GM19035 (cell line): Measurements from ENCODE around the gene SLC1A3.

Source experiments
- ATAC-seq: cut with Tn5 transposase; IDR thresholded peaks from one replicate; pipeline ENCODE4 v1.9.1; 2021; ENCODE audit not compliant: unreplicated experiment

The SLC1A3 gene

DNA sequence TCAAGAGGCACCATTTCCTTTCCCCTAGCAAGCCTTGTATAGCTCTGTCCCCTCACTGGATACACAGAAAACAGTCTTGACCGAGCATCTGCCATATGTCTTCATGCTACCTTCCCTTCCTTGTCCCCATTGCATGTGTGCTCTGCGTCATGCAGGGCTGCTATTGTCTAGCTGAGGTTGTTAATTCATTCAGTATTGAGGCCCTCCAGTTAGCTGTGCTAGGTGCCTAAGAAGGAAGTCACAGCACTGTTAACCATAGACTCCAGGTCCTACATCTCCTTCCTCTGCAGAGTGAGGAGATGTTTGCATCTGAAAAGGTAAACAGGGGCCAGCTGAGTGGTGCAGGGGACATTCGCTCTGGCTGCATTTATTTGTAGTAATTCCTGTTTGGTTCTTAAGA is 48.2 kb downstream of the SLC1A3 start:
- no peak for ATAC-seq

DNA sequence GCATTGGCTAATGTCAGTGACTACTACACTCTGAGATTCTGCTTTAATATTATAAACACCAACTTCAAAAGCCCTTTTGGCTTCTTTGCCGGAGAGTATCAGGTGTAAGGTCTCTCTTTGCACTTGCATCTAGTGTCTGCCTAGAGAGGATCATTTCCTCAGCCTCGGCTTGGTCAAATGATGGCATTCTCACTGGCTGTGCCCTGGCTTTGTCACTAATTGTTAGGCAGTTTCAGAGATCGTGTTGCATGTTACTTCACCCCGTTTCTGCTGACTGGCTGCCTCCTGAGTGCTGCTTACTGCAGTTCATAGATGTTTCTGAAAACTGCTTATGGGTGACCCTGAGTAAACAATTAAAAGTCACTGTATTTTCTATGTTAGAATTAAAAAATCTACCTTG is 48.8 kb downstream of the SLC1A3 start:
- no peak for ATAC-seq

DNA sequence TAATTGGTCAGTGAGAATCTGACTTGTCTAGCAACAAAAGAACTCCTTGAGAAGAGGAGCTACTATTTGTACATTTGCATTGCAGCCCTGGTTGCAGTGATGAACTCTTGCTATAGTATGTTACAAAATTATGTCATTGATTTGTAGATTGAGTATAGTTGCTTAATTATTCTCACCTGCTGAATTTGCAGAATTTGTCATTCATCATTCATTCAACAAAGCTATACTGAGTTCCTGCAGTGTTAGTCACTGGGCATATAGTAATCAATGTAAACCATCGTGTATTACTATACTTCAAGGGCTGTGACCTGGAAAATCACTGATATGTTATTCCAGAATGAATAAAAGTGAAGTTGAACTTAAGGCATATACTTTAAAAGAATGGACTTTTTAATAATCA is 50.1 kb downstream of the SLC1A3 start:
- no peak for ATAC-seq

DNA sequence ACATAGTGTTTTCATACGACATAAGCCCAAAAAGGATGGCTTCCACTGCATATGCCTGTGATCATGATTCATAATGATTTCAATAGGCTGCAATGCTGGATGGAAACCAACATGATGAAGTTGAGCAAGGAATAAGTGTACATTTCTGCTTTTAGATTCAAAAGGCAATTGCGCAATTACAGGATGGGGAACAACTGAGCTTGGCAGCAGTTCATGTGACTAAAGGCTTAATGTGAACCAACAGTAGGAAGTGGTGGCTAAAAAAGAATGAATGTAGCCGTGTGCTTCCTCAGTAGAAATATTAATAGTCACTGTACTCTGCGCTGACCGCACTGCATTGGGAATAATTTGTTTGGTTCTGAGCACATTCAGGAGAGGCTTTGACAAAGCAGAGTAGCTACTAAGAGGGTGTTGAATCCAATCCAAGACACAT is 51.2 kb downstream of the SLC1A3 start:
- ATAC-seq: no peak

DNA sequence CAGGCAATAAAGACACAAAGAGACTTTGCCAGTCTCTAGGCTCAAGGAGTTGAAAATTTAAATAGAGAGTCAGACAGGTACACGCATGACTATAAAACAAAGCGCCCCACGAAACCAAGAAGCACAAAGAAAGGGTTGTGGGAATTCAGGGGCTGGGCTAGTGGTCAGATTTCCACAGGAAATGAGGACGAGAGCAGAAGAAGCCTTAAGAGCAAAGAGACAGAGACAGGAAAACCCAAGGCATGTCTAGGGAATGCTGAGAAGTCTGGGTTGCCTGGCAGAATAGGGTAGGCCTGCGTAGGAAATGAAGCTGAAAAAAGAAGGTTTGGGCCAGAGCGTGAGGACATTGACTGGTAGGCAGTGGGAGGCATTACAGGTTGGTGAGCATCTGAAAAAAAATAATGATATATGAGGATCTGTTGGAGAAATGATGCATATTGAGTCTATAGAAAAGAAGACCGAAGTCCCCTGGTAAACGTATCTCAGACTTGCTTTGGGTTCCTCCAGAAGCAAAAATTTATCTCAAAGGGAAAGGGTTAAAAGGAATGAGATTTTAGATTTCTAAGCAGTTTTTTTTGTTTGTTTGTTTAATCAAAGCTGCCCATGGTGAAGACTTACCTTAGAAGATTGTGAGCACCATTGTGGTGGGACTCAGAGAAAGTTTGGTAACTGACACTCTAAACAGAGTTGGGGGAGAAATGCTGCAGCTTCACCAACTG is 51.8 kb downstream of the SLC1A3 start:
- no peak for ATAC-seq

DNA sequence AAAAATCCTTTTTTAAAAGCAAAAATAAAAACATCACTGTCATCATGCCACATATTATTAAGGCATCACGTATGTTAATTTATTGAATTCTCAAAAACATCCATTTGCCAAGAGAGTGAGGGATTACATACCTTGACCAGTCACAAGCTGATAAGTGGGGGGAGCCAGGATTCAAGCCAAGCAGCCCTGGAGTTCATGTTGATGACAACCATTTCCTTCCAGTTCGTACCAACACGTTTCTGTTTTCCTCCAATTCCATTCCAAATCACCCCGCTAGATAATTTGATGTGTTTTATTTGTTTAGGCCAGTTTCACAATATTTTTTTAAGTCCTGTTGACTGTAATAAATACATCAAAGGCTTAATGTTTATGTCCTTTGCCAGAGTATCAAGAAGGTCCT is 53.0 kb downstream of the SLC1A3 start:
- no peak for ATAC-seq

DNA sequence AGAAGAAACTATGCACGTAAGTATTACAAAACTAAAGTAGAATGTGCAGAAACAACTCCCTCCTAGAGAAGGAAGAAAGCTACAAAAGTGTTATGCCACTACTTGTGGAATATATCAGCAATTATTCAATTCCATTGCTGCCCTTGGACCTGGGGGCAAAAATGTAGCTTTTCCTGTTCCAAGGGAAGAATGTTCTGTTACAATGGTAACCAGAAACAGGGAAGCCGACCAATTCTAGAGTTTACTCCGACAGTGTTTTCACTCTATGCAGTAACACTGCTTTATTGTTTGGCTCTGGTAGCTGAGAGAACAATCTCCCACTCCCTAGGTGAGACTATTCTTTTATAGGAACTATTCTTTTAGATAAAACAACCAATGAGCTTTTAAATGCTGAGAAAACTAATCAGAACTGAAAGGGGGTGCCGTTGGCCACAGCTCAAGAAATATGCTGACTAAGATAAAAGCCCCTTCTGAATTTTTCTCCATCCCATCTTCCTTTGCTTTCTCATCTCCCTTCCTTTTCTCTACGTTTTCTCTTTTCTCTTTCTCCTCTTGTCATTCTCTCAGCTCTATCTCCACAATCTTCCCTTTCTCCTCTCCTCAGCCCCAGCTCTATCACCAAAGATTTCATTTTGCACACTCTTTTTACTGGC is 54.1 kb downstream of the SLC1A3 start:
- ATAC-seq: no peak

DNA sequence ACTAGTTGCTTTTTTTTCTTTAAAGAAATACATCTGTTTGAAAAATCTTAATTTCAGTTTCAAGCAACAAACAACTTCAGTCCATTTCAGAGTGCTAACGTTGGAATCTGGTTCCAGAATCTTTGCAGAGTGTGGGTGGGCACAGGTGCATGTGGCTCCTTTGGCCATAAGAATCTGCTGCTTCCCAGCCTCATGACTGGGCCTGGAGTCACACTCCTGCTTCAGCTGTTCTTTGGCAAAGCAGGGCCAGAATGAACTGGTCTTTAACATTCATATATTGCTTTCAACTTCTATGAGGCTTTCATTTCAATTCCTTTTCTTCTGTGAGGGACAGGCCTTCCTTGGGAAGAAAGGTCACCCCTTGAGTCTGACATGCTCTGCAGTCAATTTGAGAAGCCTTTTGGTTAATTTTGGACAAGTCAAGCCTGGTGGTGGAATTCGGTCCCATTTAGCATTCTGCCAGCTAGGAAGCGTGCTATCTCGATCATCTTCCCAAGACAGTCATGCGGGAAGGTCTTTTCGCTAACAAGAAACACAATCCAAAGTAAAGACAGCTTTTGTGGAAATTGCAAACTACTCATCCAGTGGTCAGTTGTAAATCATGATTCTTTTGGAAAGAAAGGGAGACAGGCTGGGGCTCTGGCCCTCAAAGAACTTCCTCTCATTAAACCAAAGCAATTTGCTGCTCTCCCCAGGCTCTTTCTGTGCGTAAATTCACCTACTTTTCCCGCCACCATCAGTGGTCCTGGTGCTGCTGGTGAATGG is 55.2 kb downstream of the SLC1A3 start:
- ATAC-seq: no peak

DNA sequence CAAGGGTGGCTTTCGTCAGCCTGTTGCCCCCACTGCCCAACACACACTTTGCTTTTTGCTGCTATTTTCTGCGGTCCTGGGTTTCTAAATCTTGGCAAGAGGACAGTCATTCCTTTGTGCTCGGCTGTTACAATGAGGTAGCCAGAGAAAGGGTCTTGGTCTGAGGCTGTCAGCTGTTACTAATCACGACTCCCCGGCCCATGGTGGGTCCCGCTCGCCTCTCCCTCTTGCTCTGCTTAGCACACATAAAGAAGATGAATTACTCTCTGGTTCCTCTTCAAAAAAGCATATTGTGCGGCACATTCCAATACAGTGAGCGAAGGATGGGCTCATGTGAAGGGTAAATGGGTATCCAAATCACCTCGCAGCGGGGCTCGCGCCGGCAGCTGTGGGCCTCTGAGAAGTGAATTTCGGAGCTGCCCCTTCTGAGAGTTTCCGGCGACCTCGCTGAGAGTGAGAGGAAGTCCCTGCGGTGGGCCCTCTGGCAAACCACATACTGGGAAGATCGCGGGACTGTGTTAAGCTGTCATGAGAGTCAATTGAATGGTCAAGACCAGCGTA is 56.0 kb downstream of the SLC1A3 start:
- ATAC-seq: no peak

DNA sequence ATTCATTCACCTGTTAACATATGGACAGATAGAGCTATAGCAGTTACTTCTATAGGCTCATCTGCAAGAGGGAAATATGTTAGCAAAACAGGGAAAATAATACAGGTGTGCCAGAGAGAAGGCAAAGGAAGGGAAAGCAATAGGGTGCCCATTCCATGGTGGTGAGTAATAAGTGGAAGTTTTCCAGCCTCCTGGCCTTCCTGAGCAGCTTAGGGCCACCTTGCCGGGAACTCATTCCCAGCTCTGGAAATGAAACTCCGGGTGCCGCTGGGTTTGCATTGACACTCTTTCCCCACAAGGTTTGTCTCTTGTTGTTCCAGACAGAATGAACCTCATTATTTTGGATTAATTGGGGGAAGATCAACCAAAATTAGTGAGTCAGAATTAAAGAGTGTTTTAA is 58.4 kb downstream of the SLC1A3 start:
- no peak for ATAC-seq

DNA sequence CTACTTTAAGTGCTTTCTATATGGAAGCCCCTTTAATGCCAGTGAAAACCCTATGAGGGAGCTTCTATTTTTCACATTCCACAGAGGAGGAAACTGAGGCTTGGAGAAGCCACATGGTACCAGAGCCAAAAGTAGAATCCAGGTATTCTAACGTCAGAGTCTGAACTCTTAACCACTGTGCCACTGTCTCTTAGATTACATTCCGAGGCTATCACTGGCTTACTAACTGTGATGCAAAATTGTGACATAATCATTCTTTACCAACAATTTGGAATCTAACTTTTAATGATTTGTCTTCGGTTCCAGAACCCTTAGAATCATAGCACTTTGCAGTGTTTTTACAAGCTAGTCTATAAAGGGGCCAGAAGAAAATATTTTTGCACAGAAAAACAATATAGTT is 59.2 kb downstream of the SLC1A3 start:
- ATAC-seq: no peak

DNA sequence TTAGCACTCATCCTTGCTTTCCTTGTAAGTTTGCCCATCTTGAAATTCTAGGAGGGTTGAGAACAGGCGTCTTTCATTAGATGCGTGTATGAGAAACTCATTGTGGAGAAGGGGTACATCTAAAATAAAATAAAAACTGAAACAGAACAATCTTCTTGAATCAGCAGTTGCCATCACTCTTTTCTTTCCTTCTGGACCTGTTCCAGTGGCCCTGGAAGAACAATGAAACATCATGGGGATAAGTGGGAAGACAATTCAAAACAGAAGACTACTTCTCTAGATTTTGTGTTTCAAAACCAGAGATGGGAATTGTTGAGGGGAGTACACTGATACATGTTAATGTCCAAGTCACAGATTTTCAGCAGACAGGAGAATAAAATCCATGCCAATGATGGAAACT is 59.9 kb downstream of the SLC1A3 start:
- no peak for ATAC-seq

DNA sequence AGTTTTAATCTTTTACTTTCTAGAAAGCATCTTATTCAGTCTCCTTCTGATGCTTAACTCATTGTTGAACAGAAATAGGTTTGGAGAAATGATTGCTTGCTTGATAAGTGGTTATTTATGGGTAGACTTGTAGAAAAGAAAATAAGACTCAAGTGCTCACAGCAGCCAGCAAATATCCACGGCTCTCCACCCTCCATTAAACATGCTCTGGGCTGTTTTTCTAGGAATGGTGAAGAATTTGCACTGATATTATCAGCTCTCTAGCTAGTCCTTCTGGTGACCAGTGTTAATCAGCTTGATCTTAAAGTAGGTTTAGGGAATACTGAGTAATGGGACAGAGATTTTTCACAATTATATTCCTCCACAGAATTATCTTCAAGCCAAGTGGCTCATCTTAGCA is 60.6 kb downstream of the SLC1A3 start:
- ATAC-seq: no peak

DNA sequence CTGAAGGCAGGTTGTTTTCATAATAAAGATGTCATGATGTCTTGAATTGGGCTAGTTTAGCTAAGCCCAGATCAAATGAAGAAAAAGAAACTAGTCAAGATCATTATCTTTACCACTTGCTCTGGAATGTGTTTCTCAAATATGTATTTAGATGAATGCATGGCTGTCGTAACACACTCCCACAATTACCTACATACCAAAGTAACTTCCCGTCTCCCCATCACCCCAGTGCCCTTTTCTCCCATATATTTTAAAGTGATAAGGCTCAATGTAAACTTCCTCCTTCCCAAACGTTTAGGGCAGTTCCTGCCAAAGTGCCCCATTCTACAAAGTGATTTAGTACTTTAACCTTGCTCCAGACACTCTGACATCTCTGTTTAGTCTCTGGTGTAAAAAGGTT is 61.4 kb downstream of the SLC1A3 start:
- no peak for ATAC-seq

DNA sequence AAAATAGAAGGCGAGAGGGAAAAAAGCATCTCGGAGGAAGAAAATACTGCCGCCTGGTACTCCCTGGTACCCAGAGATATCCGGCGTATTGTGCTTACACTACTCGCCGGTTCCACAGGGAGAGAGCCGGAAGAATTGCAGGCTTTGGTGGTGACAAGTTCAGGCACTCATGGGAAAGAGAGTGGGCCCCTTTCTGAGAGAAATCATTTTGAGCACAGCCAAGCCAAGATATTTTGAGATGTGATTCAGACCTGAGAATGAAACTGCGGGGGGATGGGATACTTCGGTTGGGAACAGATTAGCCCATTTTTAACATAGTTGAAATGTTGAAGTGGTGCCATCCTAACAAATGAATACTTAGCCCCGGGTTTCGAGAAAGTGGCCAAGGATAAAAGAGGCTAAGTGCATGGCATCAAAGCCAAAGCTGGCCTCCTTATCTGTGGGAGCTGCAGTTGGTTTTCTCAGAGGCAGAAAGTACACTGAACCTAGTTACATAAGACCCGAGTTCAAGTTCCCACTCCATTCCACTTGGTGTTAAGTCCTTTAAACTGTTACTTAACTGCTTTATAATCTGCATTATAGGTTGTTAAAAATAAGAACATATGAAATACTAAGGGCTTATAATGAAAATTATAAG is 62.7 kb downstream of the SLC1A3 start:
- no peak for ATAC-seq

DNA sequence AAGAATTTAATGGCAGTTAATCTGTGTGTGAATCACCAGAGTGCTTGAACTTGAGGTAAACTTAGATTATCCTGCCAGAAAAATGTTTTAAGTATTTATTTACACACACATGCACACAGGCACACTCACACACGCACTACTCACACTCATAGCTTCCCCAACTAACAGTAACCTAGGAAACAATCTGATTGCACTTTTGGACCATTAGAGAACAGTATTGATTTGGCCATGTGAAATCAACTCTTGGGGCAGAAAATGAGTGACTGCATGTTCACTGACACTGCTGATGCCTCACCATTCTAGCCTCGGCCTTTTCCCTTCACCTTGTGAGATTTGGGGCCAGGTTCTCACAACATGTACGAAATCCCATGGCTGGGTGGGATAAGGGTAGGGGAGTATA is 64.1 kb downstream of the SLC1A3 start:
- no peak for ATAC-seq

DNA sequence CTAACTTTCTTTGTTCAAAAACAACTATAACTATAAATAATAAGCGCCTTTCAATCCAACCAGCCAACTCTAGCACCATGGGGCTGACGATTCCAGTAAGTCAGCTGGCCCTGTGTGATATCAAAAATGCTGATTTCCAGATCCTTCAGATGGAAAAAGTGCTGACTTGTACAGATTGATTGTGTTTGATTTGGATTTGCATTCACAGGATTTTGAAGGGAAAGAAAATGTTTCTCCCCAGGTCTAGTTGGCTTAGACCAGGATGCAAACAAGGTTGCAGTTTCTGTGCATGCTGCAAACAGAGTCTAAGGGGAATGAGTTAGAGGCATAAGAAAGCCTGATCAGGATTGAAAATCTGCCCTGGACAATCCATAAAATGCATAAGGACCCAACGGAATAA is 68.9 kb downstream of the SLC1A3 start:
- ATAC-seq: no peak

DNA sequence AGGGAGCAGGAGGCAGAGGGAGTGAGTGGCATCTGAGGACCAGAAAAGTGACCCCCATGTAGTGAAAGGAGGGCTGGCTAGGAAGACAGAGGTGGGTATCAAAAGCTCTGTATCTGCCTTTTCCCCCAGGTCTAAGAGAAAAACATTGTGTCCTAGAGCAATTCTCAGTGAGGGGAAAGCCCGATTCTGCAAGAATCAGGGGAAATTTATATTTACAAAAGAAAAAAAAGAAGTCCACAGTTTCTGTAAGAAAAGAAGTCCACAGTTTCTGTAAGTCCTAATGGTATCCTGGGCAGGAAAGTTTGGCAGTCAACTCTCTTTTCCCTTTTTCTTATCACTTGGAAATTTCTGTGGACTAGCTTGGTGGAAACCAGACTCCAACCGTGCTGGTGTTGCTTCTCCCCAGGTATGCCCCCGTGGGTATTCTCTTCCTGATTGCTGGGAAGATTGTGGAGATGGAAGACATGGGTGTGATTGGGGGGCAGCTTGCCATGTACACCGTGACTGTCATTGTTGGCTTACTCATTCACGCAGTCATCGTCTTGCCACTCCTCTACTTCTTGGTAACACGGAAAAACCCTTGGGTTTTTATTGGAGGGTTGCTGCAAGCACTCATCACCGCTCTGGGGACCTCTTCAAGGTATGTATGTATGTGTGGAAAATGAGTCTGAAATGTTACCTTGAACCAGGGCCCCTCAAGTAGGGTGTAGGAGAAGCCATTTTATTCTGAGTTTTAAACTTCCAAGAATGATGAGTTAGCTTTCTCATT is 73.0 kb downstream of the SLC1A3 start:
- no peak for ATAC-seq

DNA sequence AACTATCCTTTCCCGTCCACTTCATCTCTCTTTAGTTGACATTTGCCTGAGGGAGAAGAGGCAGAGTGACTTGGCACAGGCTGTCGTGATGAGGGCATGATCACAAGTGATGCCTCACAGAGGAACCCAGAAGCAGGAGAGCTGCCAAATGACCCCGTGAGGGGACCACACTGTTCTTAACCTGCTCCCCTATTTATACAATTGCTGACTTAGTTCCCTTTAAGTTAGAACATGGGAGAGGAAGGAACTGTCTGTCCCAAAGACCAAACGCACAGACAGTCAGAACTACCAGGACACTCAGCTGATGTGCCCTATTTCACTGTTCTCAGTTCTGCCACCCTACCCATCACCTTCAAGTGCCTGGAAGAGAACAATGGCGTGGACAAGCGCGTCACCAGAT is 73.7 kb downstream of the SLC1A3 start:
- no peak for ATAC-seq

DNA sequence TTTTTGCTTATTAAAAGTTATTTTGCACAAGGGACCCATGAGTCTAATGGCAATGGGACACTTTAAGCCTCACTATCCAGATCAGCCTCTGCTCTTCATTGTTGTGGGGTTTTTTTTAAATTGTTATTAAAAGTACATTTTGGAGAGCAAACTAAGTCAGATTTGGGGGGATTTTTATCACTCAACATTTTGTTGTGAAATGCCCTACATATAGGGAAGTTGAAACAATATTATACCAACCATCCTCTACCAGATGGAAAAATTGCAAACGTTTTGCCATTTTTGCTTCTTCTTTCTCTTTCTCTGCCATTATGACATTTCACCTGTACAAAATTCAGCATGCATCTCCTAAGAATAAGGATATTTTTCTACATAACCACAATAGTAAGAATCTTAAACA is 75.3 kb downstream of the SLC1A3 start:
- no peak for ATAC-seq

DNA sequence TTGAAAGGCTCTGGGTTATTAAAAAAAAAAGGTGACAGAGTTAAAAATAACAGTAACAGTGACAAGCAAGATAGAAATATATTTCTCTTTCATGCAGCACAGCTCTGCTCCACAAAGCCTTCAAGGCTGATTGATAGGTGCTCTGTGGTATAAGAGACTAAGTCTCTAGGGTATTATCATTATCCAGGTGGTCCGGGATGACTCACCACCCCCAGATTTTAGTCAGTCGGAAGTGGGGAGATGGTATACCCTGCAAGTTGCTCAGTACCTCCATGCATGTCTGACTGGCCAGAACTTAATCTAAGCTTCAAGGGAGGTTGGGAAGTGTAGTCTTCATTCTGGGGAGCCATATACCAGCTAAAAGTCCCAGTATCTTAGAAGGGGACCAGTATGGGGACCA is 76.1 kb downstream of the SLC1A3 start:
- ATAC-seq: no peak
